ENCODE data around the gene PAEP. TPM values are rescaled to one million over a fixed set of nuclear protein-coding genes. Genes with fewer than 3 reads are reported as not detected.
A peak's percentile ranks its signal among the peaks of the same experiment; 100 is the strongest.

PAEP gene
- total and polyA plus RNA-seq, 9 donors = 0.41 to 8.8 (median 1.2) TPM; not detected in 2

DNA sequence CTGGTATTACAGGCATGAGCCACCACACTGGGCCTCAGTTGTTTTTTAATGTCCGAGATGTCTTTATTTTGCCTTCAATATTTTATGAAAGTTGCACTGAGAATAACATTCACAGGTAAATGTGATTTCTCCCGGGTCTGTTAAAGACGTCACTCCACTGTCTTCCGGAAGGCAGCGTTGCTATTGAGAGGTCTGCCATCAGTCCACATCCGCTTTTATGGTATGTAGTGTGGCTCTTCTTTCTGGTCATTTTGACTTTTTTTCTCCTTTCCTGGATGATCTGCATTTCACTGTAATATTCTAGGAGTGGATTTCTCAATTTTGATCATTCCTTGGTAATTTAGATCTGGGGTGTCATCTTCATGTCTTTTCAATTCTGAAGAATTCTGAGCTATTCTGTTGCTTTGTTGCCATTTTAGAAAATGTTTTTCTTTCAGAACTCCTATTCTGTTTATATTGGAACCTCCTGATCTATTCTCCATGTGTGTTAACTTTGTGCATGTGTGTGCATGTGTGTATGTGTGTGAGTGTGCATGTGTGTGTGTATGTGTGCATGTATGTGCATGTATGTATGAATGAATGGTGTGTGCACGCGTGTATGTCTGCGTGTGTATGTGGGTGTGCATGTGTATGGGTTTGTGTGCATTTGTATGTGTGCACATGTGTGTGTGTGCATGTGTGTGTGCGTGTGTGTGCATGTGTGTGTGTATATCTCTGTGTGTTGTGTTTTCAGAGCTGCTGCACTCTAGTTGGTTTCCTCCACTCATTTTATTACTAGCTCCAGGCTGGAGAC lies 42.2 kb upstream of the PAEP start:
- Histone ChIP-seq H3K9me3 (no peaks in the 10 kb centered on the region), H3K36me3 (no peaks in the 10 kb centered on the region), H3K4me3 (no peak overlapping the region), H3K4me1 (ENCODE audit: insufficient read depth) (no peaks in the 10 kb centered on the region), H3K27ac (no peak overlapping the region), H3K27me3 (no peaks in the 10 kb centered on the region)
- WGBS, 3 donors = 89 to 94% (median 93%) methylated on average over 10 of the region's 10 CpGs
- no peak for TF ChIP-seq EP300 (IDR thresholded peaks at IDR 0.05)
- no peak for TF ChIP-seq POLR2A (IDR thresholded peaks at IDR 0.05)
- TF ChIP-seq, protein P1, sequence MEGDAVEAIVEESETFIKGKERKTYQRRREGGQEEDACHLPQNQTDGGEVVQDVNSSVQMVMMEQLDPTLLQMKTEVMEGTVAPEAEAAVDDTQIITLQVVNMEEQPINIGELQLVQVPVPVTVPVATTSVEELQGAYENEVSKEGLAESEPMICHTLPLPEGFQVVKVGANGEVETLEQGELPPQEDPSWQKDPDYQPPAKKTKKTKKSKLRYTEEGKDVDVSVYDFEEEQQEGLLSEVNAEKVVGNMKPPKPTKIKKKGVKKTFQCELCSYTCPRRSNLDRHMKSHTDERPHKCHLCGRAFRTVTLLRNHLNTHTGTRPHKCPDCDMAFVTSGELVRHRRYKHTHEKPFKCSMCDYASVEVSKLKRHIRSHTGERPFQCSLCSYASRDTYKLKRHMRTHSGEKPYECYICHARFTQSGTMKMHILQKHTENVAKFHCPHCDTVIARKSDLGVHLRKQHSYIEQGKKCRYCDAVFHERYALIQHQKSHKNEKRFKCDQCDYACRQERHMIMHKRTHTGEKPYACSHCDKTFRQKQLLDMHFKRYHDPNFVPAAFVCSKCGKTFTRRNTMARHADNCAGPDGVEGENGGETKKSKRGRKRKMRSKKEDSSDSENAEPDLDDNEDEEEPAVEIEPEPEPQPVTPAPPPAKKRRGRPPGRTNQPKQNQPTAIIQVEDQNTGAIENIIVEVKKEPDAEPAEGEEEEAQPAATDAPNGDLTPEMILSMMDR (IDR thresholded peaks at IDR 0.05) = no peak
- intact Hi-C loops (cut with DNase I) = no loop called here
- DNase-seq = peak in 1 of 5 donors; percentile 1

DNA sequence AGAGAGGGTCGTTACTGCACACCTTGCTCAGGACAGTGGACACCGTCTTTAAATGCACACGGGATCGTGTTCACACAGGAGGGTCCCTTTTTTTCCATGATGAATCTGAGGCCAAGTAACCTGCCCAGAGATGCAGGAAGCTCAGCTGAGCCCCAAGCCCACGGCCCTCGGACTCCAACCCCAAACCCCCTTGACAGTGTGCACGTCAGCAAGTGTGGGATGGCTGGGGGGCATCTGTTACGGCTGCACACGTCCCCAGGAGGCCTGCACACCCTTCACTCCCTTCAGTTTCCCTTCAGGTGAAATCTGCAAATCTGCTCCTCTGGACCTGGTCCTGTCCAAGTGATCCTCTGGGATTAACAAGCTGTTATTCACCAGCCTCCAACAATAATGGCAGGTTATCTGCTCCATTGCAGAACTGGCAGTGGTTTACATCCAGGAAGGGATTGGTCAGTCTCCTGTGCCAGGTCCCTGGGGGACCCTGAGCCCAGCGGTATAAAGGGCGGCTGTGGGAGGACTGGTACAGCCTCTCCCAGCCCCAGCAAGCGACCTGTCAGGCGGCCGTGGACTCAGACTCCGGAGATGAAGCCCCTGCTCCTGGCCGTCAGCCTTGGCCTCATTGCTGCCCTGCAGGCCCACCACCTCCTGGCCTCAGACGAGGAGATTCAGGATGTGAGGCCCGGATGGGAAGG lies 40.5 kb upstream of the PAEP start, which contains the start of gene LCN1:
Gene LCN1 (plus strand): TSS at position 525 of the 692 bp plus-strand sequence. CDS start 58 bp downstream, at position 583.
- Histone ChIP-seq H3K4me3 (no peak within 1 kb of the TSS), H3K36me3 (no peaks in the 10 kb centered on the region), H3K9me3 (no peaks in the 10 kb centered on the region), H3K27ac (no peak within 1 kb of the TSS), H3K27me3 (no peaks in the 10 kb centered on the region), H3K4me1 (ENCODE audit: insufficient read depth) (no peaks in the 10 kb centered on the region)
- 63 to 75% (median 69%) methylated on average over 18 of the region's 18 CpGs for WGBS, 3 donors
- intact Hi-C loops (cut with DNase I) = no loop called here
- peak in 1 of 5 donors; percentile 7 for DNase-seq
- TF ChIP-seq POLR2A (IDR thresholded peaks at IDR 0.05) = no peak
- TF ChIP-seq EP300 (IDR thresholded peaks at IDR 0.05) = no peak
- TF ChIP-seq, protein P1 (IDR thresholded peaks at IDR 0.05) = no peak

DNA sequence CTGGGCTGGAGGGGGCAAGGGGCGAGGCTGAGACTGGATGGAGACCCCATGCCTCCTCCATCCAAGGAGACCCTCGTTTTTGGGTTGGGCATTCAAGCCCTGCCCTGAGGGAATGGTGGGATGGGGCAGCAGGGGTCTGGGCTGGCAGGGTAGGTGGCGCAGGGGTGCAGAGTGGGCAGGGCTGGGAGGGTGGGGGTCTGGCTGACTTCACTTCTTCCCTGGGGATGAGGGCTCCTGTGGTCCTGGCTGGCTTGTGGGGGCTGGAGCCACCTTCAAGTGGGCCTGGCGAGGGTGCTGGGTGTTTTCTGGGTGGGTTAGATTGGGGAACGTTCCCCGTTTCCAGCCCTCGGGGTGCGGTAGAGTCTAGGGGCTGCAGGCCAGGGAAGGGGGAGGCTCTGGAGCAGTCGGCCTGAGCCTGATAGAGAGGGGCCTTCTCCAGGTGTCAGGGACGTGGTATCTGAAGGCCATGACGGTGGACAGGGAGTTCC lies 39.9 kb upstream of the PAEP start:
- 62 to 73% (median 67%) methylated on average over 8 to 11 of the region's 11 CpGs for WGBS, 3 donors
- Histone ChIP-seq H3K36me3 (no peaks in the 10 kb centered on the region), H3K4me3 (no peak overlapping the region), H3K27ac (no peak overlapping the region), H3K4me1 (ENCODE audit: insufficient read depth) (no peaks in the 10 kb centered on the region), H3K27me3 (no peaks in the 10 kb centered on the region), H3K9me3 (no peaks in the 10 kb centered on the region)
- no peak for TF ChIP-seq POLR2A (IDR thresholded peaks at IDR 0.05)
- TF ChIP-seq EP300 (IDR thresholded peaks at IDR 0.05) = no peak
- TF ChIP-seq, protein P1 (IDR thresholded peaks at IDR 0.05) = no peak
- peak in 1 of 5 donors; percentile 2 for DNase-seq
- intact Hi-C loops (cut with DNase I) = no loop called here

DNA sequence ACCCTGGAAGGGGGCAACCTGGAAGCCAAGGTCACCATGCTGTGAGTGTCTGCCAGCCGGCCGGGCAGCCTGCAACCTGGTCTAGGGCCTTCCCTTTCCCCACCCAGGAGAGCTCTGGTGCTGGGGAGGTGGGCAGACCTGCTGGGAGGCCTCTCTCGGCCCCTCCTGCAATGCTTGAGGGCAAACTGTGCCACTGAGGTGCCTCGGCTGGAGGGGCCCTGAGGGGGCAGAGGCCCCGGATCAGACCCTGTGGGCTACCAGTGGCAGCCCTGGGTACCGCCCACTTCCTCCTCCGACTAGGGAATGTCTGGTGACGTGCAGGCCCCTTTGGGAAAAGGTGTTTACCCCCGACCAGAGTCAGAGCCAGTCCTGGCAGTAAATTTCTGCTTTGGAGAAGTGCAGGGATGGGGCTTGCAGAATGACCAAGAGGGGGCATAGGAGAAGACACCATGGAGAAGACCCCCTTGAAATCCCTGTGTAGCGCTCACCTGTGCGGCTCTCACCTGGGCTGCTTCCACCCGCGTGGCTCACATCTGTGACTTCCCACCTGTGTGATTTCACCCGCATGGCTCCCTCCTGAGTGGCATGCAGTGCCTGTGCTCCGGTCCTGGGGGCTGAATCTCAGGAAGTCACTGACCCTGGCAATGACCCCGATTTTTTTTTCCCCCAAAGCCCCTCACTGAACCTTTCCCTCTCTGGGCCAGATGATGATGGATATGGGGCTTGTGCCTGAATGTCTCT lies 39.2 kb upstream of the PAEP start:
- no peaks in the 10 kb centered on the region for H3K9me3 ChIP-seq
- no peak overlapping the region for H3K27ac ChIP-seq
- 71 to 77% (median 74%) methylated on average over 16 of the region's 16 CpGs for WGBS, 3 donors
- DNase-seq = peak in 1 of 5 donors; percentile 7
- no peaks in the 10 kb centered on the region for H3K36me3 ChIP-seq
- intact Hi-C loops (cut with DNase I) = no loop called here
- H3K4me3 ChIP-seq = no peak overlapping the region
- TF ChIP-seq EP300 (IDR thresholded peaks at IDR 0.05) (no peak), POLR2A (IDR thresholded peaks at IDR 0.05) (no peak)
- TF ChIP-seq, protein P1 (IDR thresholded peaks at IDR 0.05) = no peak
- no peaks in the 10 kb centered on the region for H3K27me3 ChIP-seq
- no peaks in the 10 kb centered on the region for H3K4me1 ChIP-seq (ENCODE audit: insufficient read depth)

Data from ovary (tissue), 9 donors.